ENCODE results near the gene PKIB. TPM values are rescaled to one million over a fixed set of nuclear protein-coding genes. Genes with fewer than 3 reads are reported as not detected.

The PKIB gene
- total RNA-seq, 1 donor from 2014 or later: 44.8 TPM

- no peak for DNase-seq (ENCODE audit: low spot score, unreplicated experiment)
- H3K36me3 Mint-ChIP-seq (ENCODE audit: insufficient read depth): no peaks in the 10 kb centered on the region
- no peaks in the 10 kb centered on the region for H3K27me3 Mint-ChIP-seq
- no peak for TF ChIP-seq CTCF (IDR thresholded peaks at IDR 0.05; ENCODE audit: unreplicated experiment)
- no peak overlapping the region for H3K27ac Mint-ChIP-seq
- no peak overlapping the region for H3K4me3 Mint-ChIP-seq (ENCODE audit: low read depth)
- H3K9me3 Mint-ChIP-seq (ENCODE audit: low read depth): peaks cover 12% of the 10 kb centered on the region
- no peaks in the 10 kb centered on the region for H3K4me1 Mint-ChIP-seq (ENCODE audit: low read depth)
Observed at GRCh38 chr6:122760330-122760729, 150.1 kb downstream of the PKIB start.

GRCh38 chr6:122766256-122766655 is 156.1 kb downstream of the PKIB start:
- Mint-ChIP-seq H3K27me3 (peaks cover 5% of the 10 kb centered on the region), H3K4me3 (ENCODE audit: low read depth) (no peak overlapping the region), H3K4me1 (ENCODE audit: low read depth) (peaks cover 7% of the 10 kb centered on the region), H3K9me3 (ENCODE audit: low read depth) (no peaks in the 10 kb centered on the region), H3K27ac (no peak overlapping the region), H3K36me3 (ENCODE audit: insufficient read depth) (no peaks in the 10 kb centered on the region)
- TF ChIP-seq CTCF (IDR thresholded peaks at IDR 0.05; ENCODE audit: unreplicated experiment): no peak
- DNase-seq (ENCODE audit: low spot score, unreplicated experiment): no peak

- TF ChIP-seq CTCF (IDR thresholded peaks at IDR 0.05; ENCODE audit: unreplicated experiment): peak; percentile 21
- DNase-seq (ENCODE audit: low spot score, unreplicated experiment): no peak
- peaks cover under 1% of the 10 kb centered on the region for H3K9me3 Mint-ChIP-seq (ENCODE audit: low read depth)
- H3K27ac Mint-ChIP-seq: no peak overlapping the region
- H3K4me3 Mint-ChIP-seq (ENCODE audit: low read depth): no peak overlapping the region
- H3K36me3 Mint-ChIP-seq (ENCODE audit: insufficient read depth): no peaks in the 10 kb centered on the region
- peaks cover 10% of the 10 kb centered on the region for H3K4me1 Mint-ChIP-seq (ENCODE audit: low read depth)
- peaks cover 10% of the 10 kb centered on the region for H3K27me3 Mint-ChIP-seq
Observed at GRCh38 chr6:122770835-122771601, 160.8 kb downstream of the PKIB start.

- H3K27me3 Mint-ChIP-seq: peaks cover 7% of the 10 kb centered on the region
- DNase-seq (ENCODE audit: low spot score, unreplicated experiment): no peak
- H3K4me3 Mint-ChIP-seq (ENCODE audit: low read depth): no peak overlapping the region
- peaks cover 10% of the 10 kb centered on the region for H3K4me1 Mint-ChIP-seq (ENCODE audit: low read depth)
- no peaks in the 10 kb centered on the region for H3K36me3 Mint-ChIP-seq (ENCODE audit: insufficient read depth)
- H3K9me3 Mint-ChIP-seq (ENCODE audit: low read depth): peaks cover 3% of the 10 kb centered on the region
- H3K27ac Mint-ChIP-seq: no peak overlapping the region
- no peak for TF ChIP-seq CTCF (IDR thresholded peaks at IDR 0.05; ENCODE audit: unreplicated experiment)
Observed at GRCh38 chr6:122772724-122773415, 162.7 kb downstream of the PKIB start.

Other genes with a start within 250 kb of the PKIB start
- 23.6 and 25.6 TPM in 2 replicates for gene HSF2, start 210.8 kb upstream of the PKIB start, total RNA-seq
- gene SERINC1, start 138.6 kb upstream of the PKIB start, total RNA-seq: 88.2 and 91.1 TPM in 2 replicates
- gene FABP7, start 169.3 kb downstream of the PKIB start, total RNA-seq: 6.8 and 7.2 TPM in 2 replicates
- 8.6 and 11.0 TPM in 2 replicates for gene SMPDL3A, start 178.9 kb downstream of the PKIB start, total RNA-seq